SU-DHL-6 (cell line): ENCODE measurements around the gene WDR81.

ENCODE experiments used
- H2AFZ ChIP-seq: fragments of 200-600 bp; sonication (generic); 2 replicates; pipeline ENCODE4 v1.6.1; 2014; ENCODE audit warnings: low read depth, mild to moderate bottlenecking, moderate library complexity, mixed read lengths, antibody characterized with exemption, low read length; ENCODE audit not compliant: severe bottlenecking
- H3F3A ChIP-seq: fragments of 200-600 bp; shearing (Covaris generic); 2 replicates; pipeline ENCODE4 v1.6.0; 2016; ENCODE audit warnings: antibody characterized with exemption, mild to moderate bottlenecking; ENCODE audit not compliant: insufficient read depth
- H3K27ac ChIP-seq: fragments of 200-600 bp; sonication (generic); 2 replicates; pipeline ENCODE4 v1.5.1; 2016; ENCODE audit warnings: low read depth, mild to moderate bottlenecking, low read length, moderate library complexity, mixed read lengths
- H3K27me3 ChIP-seq: fragments of 200-600 bp; sonication (generic), shearing (Covaris generic); 2 replicates; pipeline ENCODE4 v1.6.0; 2014; ENCODE audit warnings: mild to moderate bottlenecking, low read length
- H3K36me3 ChIP-seq: fragments of 200-600 bp; sonication (generic); 2 replicates; pipeline ENCODE4 v1.6.1; 2014; ENCODE audit warnings: mild to moderate bottlenecking, low read length, mixed read lengths
- H3K4me2 ChIP-seq: fragments of 300-600, 200-600 bp; shearing (Covaris generic), sonication (generic); 2 replicates; pipeline ENCODE4 v1.6.0; 2014; ENCODE audit warnings: low read length, low read depth, mild to moderate bottlenecking; ENCODE audit not compliant: poor library complexity, severe bottlenecking
- H3K4me3 ChIP-seq: fragments of 200-600 bp; sonication (generic); 2 replicates; pipeline ENCODE4 v1.5.1; 2014; ENCODE audit warnings: antibody characterized with exemption, low read length, mild to moderate bottlenecking, mixed read lengths; ENCODE audit not compliant: insufficient read depth, poor library complexity, severe bottlenecking
- H3K79me2 ChIP-seq: fragments of 200-600 bp; sonication (generic); 2 replicates; pipeline ENCODE4 v1.6.1; 2014; ENCODE audit warnings: mild to moderate bottlenecking, low read length, moderate library complexity; ENCODE audit not compliant: insufficient read depth
- H3K9ac ChIP-seq: fragments of 200-600 bp; sonication (generic); 2 replicates; pipeline ENCODE4 v1.7.0; 2014; ENCODE audit warnings: mild to moderate bottlenecking, low read length
- H3K9me2 ChIP-seq: fragments of 200-600 bp; sonication (generic); replicated peaks from 2 replicates; pipeline ENCODE4 v1.6.1; 2014; ENCODE audit warnings: low read length; ENCODE audit not compliant: insufficient read depth
- H3K9me3 ChIP-seq: fragments of 200-600 bp; sonication (generic); 2 replicates; pipeline ENCODE4 v1.6.1; 2014; ENCODE audit warnings: low read length, mixed read lengths; ENCODE audit not compliant: insufficient read depth
- H4K20me1 ChIP-seq: fragments of 200-600 bp; sonication (generic); 2 replicates; pipeline ENCODE4 v1.6.1; 2014; ENCODE audit warnings: low read depth, mild to moderate bottlenecking, antibody characterized with exemption, low read length, moderate library complexity, mixed read lengths
- EZH2phosphoT487 ChIP-seq: fragments of 200-600 bp; sonication (generic), shearing (Covaris generic); conservative IDR thresholded peaks from 2 replicates; pipeline ENCODE4 v1.6.1; 2018; ENCODE audit warnings: mild to moderate bottlenecking, antibody characterized with exemption, low read length, moderate library complexity, mixed read lengths
- TF ChIP-seq, protein P1 (sequence below): fragments of 200-600 bp; sonication (generic); IDR thresholded peaks from one replicate; pipeline ENCODE4 v1.5.1; 2017; ENCODE audit warnings: antibody characterized with exemption, mild to moderate bottlenecking, low read length, moderate library complexity; ENCODE audit not compliant: insufficient read depth, poor library complexity, severe bottlenecking

Gene WDR81

DNA sequence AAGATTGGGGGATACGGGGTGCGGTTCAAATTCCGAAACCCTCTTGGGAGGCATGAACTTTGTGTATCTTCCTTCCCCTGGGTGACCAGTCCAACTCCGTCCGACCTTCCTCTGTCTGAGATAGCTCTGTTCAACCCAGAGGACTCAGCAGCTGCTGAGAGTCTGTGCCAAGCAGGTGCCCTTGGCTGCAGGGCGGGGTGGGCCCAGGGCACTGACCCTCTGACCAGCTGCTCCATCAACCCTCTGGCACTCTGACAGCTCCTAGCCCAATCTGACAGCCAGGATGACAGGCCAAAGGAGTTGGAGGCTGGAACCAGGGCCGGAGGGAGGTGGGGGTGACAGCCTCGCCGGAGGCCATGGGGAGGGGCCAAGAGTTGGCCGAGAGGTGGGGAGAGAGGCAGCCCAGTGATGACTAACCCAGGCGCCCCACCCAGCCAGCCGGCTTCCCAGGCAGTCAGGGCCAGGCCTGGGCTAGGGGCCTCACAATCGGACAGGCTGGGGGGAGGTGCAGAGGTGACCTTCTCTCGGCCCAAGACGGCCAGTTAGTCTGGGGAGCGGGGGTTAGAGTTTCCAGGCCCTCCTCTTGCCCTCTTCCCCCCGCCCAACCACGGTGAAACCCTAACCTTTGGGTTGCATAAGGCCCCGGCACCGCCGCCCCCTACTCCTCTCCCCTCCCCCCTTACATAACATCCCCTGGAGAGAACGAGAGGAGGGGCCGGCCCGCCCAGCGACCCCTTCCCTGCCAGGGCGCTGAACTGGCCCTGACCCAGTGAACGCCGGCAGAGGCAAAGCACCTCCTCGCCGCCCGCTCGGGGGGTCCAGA lies 9.3 kb upstream of the WDR81 start:
- no peaks in the 10 kb centered on the region for H3K36me3 ChIP-seq
- no peak for TF ChIP-seq EZH2phosphoT487
- TF ChIP-seq, protein P1, sequence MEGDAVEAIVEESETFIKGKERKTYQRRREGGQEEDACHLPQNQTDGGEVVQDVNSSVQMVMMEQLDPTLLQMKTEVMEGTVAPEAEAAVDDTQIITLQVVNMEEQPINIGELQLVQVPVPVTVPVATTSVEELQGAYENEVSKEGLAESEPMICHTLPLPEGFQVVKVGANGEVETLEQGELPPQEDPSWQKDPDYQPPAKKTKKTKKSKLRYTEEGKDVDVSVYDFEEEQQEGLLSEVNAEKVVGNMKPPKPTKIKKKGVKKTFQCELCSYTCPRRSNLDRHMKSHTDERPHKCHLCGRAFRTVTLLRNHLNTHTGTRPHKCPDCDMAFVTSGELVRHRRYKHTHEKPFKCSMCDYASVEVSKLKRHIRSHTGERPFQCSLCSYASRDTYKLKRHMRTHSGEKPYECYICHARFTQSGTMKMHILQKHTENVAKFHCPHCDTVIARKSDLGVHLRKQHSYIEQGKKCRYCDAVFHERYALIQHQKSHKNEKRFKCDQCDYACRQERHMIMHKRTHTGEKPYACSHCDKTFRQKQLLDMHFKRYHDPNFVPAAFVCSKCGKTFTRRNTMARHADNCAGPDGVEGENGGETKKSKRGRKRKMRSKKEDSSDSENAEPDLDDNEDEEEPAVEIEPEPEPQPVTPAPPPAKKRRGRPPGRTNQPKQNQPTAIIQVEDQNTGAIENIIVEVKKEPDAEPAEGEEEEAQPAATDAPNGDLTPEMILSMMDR, result no peak
- H3K4me2 ChIP-seq, result peak overlapping the region; percentile 66
- H3K4me3 ChIP-seq, result peak overlapping the region; percentile 85
- H3K27me3 ChIP-seq, result no peaks in the 10 kb centered on the region
- H3K79me2 ChIP-seq, result no peaks in the 10 kb centered on the region
- no peak overlapping the region for H2AFZ ChIP-seq
- no peak overlapping the region for H3K27ac ChIP-seq
- H4K20me1 ChIP-seq, result no peaks in the 10 kb centered on the region
- peaks cover 4% of the 10 kb centered on the region; the same call in 1 of the 2 replicates for H3F3A ChIP-seq
- H3K9ac ChIP-seq, result peak overlapping the region; percentile 52
- no peaks in the 10 kb centered on the region for H3K9me2 ChIP-seq
- no peaks in the 10 kb centered on the region for H3K9me3 ChIP-seq

DNA sequence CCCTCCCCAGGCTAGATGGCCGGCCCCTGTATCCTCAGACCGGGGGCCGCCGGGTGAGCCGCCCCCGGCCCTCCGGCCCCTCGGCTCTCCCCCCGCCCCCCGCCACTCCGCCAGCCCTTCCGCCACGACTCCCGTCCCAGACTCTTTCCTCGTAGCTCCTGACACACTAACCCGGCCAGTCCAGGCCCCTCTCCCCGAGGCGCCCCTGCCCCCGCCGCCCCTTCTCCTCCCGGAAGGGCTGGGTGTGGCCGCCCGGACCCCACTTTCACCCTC lies 8.8 kb upstream of the WDR81 start:
- H3K27me3 ChIP-seq, result no peaks in the 10 kb centered on the region
- no peaks in the 10 kb centered on the region for H3K9me3 ChIP-seq
- H4K20me1 ChIP-seq, result no peaks in the 10 kb centered on the region
- peak overlapping the region; percentile 66 for H3K4me2 ChIP-seq
- no peaks in the 10 kb centered on the region for H3K9me2 ChIP-seq
- no peak overlapping the region for H3K27ac ChIP-seq
- peak overlapping the region; percentile 52 for H3K9ac ChIP-seq
- no peak for TF ChIP-seq EZH2phosphoT487
- TF ChIP-seq, protein P1, result no peak
- H2AFZ ChIP-seq, result peak overlapping the region; percentile 81
- peaks cover 5% of the 10 kb centered on the region; the same call in 1 of the 2 replicates for H3F3A ChIP-seq
- H3K79me2 ChIP-seq, result no peaks in the 10 kb centered on the region
- peak overlapping the region; percentile 85 for H3K4me3 ChIP-seq
- no peaks in the 10 kb centered on the region for H3K36me3 ChIP-seq

- H3K9me3 ChIP-seq, result no peaks in the 10 kb centered on the region
- peaks cover 11% of the 10 kb centered on the region; the same call in 1 of the 2 replicates for H3F3A ChIP-seq
- H3K4me2 ChIP-seq, result peak overlapping the region; percentile 67
- peak overlapping the region; percentile 85 for H3K27ac ChIP-seq
- TF ChIP-seq EZH2phosphoT487, result no peak
- TF ChIP-seq, protein P1, result no peak
- no peaks in the 10 kb centered on the region for H3K79me2 ChIP-seq
- H3K9me2 ChIP-seq, result no peaks in the 10 kb centered on the region
- no peaks in the 10 kb centered on the region for H3K27me3 ChIP-seq
- H3K9ac ChIP-seq, result peak overlapping the region; percentile 78
- peak overlapping the region; percentile 85 for H3K4me3 ChIP-seq
- no peaks in the 10 kb centered on the region for H4K20me1 ChIP-seq
- H2AFZ ChIP-seq, result peak overlapping the region; percentile 81
- H3K36me3 ChIP-seq, result no peaks in the 10 kb centered on the region
Measured at GRCh38 chr17:1716076-1716911, 8.2 kb upstream of the WDR81 start.
